Measurements from ENCODE around the gene SMAD3. TPM values are rescaled to one million over a fixed set of nuclear protein-coding genes. Genes with fewer than 3 reads are reported as not detected.

The SMAD3 gene
- total and polyA plus RNA-seq, 4 donors = 4.0 to 12.2 (median 5.5) TPM

DNA sequence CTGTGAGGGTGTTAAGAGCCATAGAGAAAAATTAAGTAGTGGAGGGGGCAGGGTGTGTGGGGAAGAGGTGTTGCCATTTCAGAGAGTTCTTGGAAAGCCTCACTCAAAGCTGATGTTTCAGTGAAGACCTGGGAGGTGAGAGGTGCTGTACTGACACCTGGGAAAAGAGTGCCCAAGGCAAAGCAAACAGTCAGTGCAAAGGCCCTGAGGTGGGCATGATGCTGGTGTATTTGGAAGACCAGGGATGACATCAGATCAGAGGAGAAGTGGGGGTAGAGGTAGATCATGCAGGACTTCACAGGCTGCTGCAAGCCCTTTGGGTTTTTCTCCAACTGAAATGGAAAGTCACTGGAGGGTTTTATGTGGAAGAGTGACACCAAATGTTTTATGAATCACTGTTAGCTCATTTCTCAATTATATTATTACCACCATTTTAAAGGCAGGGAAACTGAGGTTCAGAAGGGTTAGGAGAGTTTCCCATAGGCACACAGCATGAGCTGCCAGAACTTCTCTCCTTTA, 42.8 kb upstream of the SMAD3 start:
- Histone ChIP-seq H3K4me3 (ENCODE audit: low read depth in 1 of 3, low read length in 3 of 3) (no peak overlapping the region), H3K36me3 (ENCODE audit: control insufficient read depth in 4 of 4, insufficient read depth in 3 of 4, low read depth in 1 of 4, low read length in 3 of 4) (peaks cover 0 to 3% (median 0%) of the 10 kb centered on the region in 4 donors), H3K9me3 (ENCODE audit: control insufficient read depth in 4 of 4, low read length in 3 of 4) (no peaks in the 10 kb centered on the region), H3K4me1 (ENCODE audit: control insufficient read depth in 4 of 4, insufficient read depth in 4 of 4, low read length in 3 of 4) (peaks cover 18 to 47% (median 41%) of the 10 kb centered on the region in 4 donors), H3K9ac (ENCODE audit: low read depth in 1 of 2, low read length in 2 of 2) (no peak overlapping the region), H3K27ac (ENCODE audit: low read depth in 1 of 2, low read length in 2 of 2) (no peak overlapping the region), H3K27me3 (ENCODE audit: control insufficient read depth in 4 of 4, insufficient read depth in 4 of 4, low read length in 3 of 4) (no peaks in the 10 kb centered on the region)
- no peak for TF ChIP-seq FOXA2 (IDR thresholded peaks at IDR 0.05)
- TF ChIP-seq EGR1 (IDR thresholded peaks at IDR 0.05; ENCODE audit: low read depth in 2 of 2) = no peak
- no peak for TF ChIP-seq RAD21 (IDR thresholded peaks at IDR 0.05)
- TF ChIP-seq YY1 (IDR thresholded peaks at IDR 0.05) = no peak
- TF ChIP-seq, protein P1, sequence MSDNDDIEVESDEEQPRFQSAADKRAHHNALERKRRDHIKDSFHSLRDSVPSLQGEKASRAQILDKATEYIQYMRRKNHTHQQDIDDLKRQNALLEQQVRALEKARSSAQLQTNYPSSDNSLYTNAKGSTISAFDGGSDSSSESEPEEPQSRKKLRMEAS (IDR thresholded peaks at IDR 0.05) = no peak
- TF ChIP-seq RXRA (IDR thresholded peaks at IDR 0.05) = no peak
- TF ChIP-seq TAF1 (conservative IDR thresholded peaks at IDR 0.05) = no peak
- TF ChIP-seq, protein P2, sequence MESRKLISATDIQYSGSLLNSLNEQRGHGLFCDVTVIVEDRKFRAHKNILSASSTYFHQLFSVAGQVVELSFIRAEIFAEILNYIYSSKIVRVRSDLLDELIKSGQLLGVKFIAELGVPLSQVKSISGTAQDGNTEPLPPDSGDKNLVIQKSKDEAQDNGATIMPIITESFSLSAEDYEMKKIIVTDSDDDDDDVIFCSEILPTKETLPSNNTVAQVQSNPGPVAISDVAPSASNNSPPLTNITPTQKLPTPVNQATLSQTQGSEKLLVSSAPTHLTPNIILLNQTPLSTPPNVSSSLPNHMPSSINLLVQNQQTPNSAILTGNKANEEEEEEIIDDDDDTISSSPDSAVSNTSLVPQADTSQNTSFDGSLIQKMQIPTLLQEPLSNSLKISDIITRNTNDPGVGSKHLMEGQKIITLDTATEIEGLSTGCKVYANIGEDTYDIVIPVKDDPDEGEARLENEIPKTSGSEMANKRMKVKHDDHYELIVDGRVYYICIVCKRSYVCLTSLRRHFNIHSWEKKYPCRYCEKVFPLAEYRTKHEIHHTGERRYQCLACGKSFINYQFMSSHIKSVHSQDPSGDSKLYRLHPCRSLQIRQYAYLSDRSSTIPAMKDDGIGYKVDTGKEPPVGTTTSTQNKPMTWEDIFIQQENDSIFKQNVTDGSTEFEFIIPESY (IDR thresholded peaks at IDR 0.05) = no peak
- TF ChIP-seq JUND (IDR thresholded peaks at IDR 0.05) = no peak
- TF ChIP-seq, protein P3, sequence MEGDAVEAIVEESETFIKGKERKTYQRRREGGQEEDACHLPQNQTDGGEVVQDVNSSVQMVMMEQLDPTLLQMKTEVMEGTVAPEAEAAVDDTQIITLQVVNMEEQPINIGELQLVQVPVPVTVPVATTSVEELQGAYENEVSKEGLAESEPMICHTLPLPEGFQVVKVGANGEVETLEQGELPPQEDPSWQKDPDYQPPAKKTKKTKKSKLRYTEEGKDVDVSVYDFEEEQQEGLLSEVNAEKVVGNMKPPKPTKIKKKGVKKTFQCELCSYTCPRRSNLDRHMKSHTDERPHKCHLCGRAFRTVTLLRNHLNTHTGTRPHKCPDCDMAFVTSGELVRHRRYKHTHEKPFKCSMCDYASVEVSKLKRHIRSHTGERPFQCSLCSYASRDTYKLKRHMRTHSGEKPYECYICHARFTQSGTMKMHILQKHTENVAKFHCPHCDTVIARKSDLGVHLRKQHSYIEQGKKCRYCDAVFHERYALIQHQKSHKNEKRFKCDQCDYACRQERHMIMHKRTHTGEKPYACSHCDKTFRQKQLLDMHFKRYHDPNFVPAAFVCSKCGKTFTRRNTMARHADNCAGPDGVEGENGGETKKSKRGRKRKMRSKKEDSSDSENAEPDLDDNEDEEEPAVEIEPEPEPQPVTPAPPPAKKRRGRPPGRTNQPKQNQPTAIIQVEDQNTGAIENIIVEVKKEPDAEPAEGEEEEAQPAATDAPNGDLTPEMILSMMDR (IDR thresholded peaks at IDR 0.05; ENCODE audit: low read depth, low read length, missing input control) = no peak
- TF ChIP-seq, protein P4, sequence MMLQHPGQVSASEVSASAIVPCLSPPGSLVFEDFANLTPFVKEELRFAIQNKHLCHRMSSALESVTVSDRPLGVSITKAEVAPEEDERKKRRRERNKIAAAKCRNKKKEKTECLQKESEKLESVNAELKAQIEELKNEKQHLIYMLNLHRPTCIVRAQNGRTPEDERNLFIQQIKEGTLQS (IDR thresholded peaks at IDR 0.05) = no peak
- TF ChIP-seq SP1 (IDR thresholded peaks at IDR 0.05) = no peak
- DNase-seq (ENCODE audit: low spot score) = no peak

DNA sequence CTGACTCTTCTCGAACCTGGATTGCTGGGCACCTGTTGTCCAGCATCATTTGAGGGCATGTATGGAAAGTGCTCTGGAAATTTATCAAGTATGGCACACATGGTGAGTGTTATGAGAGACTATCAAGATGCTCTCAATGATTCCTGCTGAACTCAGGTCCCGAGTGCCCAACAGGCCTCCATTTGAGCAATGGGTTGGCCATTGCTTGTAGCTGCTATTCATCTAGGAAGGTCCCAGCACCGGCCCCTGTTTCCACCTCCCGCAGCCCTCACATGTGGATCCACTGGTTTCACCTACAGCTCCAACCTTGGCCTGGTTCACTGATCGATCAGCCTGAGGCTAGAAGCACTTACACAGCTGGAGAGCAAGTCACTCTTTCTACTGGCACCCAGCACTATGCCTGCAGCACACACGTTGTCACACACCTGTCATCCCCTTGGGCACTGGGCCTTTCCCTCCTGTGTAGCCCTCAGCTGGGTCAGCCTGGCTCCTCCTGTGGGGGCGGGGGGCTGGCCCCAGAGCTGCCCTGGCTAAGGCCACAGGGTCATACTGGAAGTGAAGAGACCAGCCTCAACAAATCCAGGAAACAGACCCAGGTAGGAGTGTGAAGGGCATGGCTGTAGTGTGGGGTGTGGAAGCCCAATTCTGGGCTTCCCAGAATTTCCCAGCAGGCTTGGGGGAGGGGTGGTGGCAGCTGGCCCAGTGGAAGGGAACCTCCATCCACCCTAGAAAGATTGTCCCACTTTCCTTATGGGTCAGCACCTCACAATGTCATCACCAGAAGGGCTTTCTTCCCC, 41.7 kb upstream of the SMAD3 start:
- Histone ChIP-seq H3K27me3 (ENCODE audit: control insufficient read depth in 4 of 4, insufficient read depth in 4 of 4, low read length in 3 of 4) (no peaks in the 10 kb centered on the region), H3K9ac (ENCODE audit: low read depth in 1 of 2, low read length in 2 of 2) (no peak overlapping the region), H3K4me3 (ENCODE audit: low read depth in 1 of 3, low read length in 3 of 3) (no peak overlapping the region), H3K27ac (ENCODE audit: low read depth in 1 of 2, low read length in 2 of 2) (peak overlapping the region; percentile 71 to 92), H3K4me1 (ENCODE audit: control insufficient read depth in 4 of 4, insufficient read depth in 4 of 4, low read length in 3 of 4) (peaks cover 18 to 47% (median 41%) of the 10 kb centered on the region in 4 donors), H3K36me3 (ENCODE audit: control insufficient read depth in 4 of 4, insufficient read depth in 3 of 4, low read depth in 1 of 4, low read length in 3 of 4) (peaks cover 0 to 3% (median 0%) of the 10 kb centered on the region in 4 donors), H3K9me3 (ENCODE audit: control insufficient read depth in 4 of 4, low read length in 3 of 4) (no peaks in the 10 kb centered on the region)
- no peak for DNase-seq (ENCODE audit: low spot score)
- WGBS = 84% methylated on average over 7 of the region's 7 CpGs
- TF ChIP-seq JUND (IDR thresholded peaks at IDR 0.05) (no peak), FOXA2 (IDR thresholded peaks at IDR 0.05) (no peak), TAF1 (conservative IDR thresholded peaks at IDR 0.05) (no peak), EGR1 (IDR thresholded peaks at IDR 0.05; ENCODE audit: low read depth in 2 of 2) (no peak), FOXA1 (IDR thresholded peaks at IDR 0.05) (no peak), HNF4G (IDR thresholded peaks at IDR 0.05) (no peak), RXRA (IDR thresholded peaks at IDR 0.05) (no peak), NR2F2 (IDR thresholded peaks at IDR 0.05) (no peak)
- TF ChIP-seq, protein P5, sequence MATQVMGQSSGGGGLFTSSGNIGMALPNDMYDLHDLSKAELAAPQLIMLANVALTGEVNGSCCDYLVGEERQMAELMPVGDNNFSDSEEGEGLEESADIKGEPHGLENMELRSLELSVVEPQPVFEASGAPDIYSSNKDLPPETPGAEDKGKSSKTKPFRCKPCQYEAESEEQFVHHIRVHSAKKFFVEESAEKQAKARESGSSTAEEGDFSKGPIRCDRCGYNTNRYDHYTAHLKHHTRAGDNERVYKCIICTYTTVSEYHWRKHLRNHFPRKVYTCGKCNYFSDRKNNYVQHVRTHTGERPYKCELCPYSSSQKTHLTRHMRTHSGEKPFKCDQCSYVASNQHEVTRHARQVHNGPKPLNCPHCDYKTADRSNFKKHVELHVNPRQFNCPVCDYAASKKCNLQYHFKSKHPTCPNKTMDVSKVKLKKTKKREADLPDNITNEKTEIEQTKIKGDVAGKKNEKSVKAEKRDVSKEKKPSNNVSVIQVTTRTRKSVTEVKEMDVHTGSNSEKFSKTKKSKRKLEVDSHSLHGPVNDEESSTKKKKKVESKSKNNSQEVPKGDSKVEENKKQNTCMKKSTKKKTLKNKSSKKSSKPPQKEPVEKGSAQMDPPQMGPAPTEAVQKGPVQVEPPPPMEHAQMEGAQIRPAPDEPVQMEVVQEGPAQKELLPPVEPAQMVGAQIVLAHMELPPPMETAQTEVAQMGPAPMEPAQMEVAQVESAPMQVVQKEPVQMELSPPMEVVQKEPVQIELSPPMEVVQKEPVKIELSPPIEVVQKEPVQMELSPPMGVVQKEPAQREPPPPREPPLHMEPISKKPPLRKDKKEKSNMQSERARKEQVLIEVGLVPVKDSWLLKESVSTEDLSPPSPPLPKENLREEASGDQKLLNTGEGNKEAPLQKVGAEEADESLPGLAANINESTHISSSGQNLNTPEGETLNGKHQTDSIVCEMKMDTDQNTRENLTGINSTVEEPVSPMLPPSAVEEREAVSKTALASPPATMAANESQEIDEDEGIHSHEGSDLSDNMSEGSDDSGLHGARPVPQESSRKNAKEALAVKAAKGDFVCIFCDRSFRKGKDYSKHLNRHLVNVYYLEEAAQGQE (IDR thresholded peaks at IDR 0.05) = no peak
- TF ChIP-seq, protein P1 (IDR thresholded peaks at IDR 0.05) = no peak
- TF ChIP-seq, protein P3 (IDR thresholded peaks at IDR 0.05; ENCODE audit: low read depth, low read length, missing input control) = no peak
- TF ChIP-seq, protein P4 (IDR thresholded peaks at IDR 0.05) = no peak
- TF ChIP-seq, protein P2 (IDR thresholded peaks at IDR 0.05) = no peak

All from liver (tissue), 9 donors.